Glomerular visceral epithelial cell (primary cell): Measurements from ENCODE around the gene TAGLN.

Experiments
- DNase-seq: peaks from one replicate; pipeline ENCODE4 v3.0.0-alpha.2; 2016; ENCODE audit errors: extremely low spot score

Gene TAGLN

DNA sequence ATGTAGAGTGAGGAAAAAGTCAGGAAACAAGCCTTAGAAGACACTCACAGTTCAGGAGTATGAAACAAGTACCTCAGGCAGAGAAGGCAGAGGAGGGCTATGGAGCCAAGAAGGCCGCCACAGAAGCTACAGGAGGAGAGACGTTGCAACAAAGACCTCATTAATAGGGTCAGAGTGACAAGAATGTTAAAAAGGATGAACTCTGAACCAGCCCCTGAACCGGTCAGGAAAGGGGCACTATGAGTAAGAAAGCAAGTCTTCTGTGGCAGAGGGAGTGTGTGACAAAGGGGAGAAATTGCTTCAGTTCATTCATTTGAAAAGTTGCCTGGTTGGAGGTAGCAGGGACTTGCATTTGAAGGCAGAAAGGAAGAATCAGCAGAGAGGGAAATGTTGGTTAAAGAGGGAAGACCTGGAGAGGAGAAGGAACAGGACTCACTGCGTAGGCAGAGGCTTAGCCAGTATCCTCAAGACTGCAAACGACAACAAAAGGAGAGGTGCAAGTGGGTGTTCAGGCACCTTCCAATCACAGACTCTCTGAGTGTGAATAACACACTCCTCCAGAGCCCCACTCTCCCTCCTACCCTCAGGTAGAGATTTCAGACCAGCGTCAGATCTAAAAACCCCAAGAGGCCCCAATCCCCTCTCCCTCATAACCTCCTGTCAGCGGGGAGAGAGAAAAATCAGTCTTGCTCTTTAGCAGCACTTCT lies 15.4 kb downstream of the TAGLN start:
- no peak for DNase-seq

DNA sequence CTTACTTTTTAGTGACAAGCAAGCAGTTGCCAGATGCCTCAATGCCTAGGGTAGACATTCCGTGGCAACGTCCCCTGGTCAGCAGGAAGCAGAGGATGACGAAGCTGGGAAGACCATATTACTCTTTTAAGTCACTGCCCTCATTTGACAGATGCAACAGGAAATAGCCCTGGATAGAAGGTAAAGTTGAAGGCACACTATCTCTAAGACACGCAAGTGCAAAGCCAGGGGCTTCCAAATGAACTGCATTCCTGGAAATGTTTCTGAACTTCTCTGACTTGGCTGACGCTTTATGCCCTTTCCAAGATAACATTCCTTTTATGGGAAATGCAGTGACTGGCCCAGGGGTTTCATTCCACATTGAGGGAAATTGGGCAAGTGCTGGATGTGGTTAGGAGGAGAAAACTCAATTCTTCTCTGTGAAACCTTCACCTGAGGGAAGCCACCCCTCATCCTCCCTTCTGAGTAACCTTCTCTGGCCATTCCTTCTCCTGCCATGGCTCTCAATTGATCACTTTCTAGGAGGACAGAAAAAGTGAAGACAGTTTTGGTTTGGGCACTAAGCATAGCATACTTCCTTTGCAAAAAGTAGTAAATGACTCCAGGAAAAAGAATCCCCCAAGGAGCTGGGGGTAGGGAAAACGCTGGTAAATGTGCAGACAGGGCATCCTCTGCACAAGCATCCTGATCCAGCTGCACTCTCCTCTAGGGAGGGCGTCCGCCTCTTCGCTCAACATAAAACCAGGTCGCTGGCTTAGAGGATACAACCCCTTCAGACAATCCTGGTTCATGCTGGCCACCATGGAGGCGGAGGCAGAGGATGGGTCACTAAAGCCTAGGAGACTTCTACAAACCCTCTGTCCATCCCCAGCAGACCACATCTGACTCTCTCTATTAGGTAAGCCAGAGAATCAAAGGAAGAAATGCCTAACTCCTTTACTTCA lies 18.2 kb downstream of the TAGLN start:
- DNase-seq = no peak

DNA sequence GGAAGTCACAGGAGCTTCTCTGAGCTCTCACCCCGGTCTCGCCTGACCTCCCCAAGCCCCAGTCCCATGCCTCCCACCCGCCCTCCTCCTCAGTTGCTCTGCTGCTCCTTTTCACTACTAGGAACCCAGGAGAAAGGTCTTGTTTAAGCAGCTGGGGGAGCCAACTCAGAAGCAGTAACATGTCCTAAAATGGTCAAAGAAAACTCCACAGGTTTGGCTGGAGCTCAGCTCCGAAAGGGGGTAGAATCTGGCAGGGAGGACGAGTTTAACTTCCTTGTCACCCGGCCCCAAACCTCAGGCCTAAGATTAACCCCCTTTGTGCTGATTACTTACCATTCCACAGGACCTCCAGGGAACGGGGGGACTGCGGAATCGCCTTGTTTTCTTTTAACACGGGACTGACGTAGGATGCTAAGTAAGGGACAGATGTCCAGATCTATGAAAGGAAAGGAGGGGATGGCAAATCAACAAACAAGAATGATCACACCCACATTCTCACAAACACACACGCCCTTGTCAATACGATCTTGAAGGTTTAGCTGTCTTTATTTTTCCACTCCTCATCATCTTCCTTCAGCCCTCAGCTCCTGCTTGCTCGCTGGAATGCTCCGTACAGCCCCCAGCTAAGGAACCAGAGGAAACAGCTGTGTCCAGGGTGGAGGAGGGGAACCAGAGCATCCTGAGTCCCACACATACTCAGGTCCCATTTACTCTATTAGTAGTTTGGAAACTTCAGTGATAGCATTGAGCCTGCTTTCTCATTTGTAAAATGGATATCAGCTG lies 19.2 kb downstream of the TAGLN start:
- DNase-seq = no peak

DNA sequence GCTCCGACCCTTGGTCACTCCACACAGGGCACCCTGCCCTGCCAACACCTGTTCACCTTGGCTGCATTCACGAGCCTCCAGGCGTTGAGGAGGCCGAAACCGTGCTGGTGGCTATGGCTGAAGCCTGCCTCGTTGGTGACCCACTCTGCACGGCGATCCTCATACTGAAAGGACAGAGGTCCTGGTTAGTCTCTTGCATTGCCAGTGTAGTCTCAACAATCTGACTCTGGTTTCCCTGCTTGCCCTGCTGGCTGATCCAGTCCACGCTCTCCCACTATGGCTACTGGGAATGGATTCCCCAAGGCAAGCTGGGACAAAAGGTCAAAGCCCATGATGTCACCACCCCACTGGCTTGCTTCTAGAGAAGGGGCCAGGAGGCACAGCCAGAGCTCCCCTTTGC lies 19.8 kb downstream of the TAGLN start:
- DNase-seq = no peak

DNA sequence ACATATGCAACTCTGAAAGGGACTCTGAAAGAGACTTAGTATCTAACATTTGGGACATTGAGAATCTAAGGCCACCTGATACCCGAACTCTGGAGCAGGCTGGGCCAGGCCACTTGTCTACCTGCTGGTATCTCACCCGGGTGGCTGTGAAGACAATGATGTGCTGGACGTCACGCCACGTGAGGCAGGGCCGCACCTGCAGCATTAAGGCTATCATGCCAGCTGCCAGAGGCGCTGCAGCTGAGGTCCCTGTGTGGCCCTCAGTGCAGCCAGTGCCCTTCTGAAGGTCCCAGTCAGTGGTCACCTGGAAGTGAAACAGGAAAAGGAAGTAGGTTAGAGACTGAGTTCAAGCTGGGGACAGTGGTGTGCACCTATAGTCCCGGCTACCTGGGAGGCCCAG lies 20.3 kb downstream of the TAGLN start:
- no peak for DNase-seq

DNA sequence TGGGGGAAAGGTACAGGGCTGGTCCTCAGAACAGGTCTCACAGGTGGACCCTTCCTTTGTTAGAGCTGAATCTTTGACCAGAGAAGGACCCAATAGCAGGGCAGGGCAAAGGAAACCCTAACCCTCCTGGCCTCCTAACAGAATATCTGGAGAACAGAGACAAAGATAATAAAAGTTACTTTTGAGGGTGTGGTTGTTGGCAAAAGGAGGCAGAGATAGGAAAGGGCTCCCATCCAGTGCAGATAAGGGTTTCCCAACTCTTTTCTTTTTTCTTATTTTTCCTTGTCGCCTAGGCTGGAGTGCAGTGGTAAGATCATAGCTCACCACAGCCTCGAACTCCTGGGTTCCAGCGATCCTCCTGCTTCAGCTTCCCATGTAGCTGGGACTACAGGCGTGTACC lies 20.8 kb downstream of the TAGLN start:
- no peak for DNase-seq

DNA sequence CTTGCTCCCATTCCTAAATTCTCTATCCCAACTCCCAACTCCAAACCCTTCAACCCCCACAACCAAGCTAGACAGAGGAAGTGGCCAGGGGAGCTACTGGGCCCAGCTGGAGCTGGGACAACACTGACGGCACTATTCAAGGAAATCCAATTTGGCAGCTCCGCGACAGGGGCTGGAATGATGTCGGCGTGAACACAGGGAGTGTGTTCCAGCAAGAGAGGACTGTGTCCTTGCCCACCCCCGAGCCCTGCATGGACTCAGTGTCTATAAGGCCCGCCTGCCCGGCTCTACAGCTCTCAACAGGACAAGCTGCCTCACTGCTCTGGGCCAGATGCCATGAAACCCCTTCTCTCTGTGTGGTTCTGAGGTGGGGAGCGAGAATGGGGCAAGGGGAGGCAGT lies 21.4 kb downstream of the TAGLN start:
- DNase-seq = no peak

DNA sequence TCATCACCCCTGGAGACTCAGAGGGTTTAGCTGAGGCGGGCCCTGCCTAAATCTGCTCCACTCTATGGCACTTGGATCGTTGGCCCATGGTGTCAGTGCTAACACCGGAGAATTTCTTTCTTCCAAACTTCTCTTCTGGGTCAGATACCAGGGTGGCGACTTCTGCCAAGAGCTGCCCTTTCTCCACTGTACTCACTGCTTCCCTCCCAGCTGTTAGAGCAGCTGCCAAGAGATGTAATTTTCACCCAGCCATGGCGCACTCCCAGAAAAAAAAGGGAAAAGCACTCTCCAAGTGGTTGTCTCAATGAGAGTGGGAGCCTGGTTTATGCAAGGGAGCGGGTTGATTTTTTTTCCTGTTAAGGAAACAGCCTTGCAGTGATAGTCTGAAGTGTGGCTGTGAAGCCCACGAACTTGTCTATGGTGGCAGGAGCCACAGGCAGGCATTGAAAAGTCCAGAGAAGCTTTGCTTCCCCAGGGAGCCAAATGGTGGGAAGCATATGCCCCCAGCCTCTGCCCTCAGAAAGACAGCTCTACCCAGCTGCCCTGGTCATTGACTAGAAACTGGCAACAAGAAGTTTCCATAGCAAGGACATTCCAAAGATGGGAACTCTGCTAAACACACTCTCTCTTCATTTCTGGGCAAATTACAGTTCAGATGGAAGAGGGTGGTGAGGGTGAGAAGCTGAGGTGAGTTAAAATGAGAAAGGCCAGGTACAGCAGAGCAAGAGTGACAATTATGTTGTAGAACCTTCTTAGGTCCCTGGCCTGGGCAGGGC lies 22.0 kb downstream of the TAGLN start:
- no peak for DNase-seq

DNA sequence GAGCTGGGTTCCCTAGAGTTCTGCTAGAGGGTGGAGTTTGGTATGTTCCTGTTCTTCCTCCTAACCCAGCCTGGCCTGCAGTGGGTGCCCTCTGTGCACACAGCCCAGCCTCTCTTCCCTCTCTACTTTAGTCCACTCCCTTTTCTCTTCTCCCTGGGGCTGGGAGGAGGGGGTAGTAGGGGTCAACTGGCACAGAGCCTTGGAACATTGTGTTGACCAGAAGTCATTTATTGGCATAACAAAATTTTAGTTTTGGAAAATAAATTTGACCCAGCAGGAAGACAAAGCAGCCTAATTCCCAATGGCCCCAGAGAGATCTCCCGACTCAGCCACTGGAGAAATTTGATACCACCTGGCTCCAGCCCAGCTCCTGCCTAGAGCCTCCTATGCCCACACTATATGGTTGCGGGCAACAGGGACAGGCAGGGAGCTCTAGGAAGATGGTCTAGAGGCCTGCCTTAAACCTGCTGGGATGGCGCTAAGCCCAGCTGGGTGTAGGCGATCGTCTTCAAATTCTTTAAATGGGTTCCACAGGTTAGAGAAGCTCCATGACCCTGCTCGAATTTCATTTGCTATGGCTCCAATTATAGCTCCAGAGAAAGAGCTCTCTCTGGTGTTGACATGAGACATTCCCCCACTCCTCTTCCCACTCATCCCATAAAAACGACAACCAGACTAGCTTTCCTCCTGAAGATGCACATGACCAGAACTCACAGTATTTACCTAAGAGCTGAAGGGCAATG lies 22.8 kb downstream of the TAGLN start:
- no peak for DNase-seq

DNA sequence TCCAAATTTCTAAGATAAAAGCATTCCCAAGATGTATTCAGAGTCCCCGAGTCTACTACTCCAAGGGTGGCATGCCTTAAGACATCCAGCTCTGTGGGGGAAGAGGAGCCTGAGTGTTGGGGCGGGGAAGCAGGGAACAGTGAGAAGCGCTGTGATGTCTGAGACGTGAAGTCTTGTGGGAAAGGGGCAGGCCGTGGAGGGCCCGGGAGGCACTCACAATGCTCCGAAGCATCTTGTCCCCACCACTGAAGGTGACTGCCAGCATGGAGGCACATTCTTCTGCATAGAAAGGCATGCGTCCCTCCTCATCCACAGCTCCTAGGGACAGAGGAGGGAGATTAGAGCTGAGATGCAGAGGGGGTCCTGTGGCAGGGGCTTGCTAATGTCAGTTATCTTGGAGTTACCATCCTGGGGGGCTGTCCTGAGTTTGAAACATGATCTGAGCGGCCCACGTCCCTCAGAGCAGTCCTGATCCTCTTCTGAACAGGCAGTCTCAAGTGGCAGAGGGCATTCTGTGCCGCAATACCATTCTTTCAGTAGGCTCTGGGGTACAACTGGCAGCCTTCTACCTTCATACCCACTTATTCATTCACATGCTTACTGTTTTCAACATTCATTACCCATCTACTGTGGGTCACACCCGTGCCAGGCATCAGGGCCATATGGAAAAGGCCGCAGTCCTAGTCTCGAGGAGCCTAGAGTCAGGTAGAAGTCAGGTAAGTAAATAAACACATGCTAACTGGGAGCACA lies 24.0 kb downstream of the TAGLN start:
- no peak for DNase-seq

DNA sequence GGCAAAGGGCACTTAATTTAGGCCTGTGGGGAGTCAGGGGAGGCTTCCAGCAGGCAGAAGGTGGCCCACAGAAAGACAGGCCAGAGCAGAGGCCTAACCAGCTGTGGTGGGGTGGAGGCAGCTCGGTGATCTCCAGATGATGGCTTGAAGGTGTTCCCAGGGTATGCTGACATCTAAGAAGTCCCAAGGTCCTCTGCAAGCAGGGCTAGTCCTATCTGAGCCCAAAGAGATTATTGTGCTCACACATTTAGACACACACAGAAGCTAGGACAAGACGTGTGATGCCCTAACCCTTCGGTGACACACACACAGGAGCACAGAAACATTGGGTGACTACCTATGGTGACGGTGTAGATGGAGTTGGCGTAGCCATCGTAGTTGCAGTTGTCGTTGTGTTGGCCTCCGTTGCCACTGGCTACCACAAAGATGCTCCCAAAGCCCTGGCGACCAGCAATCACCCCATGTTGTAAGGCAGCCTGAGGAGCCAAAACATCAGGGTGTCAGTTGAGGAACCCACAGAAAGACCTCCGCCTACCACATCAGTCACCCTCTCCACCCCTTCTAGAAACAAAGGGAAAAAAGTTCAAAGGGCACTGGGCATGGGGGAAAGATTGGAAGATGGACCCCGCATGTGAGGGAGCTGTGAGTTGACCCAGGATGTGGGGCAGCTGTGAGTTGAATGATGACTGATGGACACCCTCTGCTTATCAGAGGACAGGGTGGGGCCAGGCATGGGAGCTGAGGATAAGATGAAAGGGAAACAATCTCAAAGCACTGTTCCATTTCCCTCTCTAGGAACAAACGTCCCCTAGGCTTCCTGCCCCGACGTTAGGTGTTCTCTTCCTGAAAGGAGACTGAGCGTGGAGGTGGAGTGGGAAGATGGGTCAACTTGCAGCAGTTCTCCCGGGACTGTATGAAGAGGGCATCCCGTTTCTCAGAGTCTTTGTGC lies 24.8 kb downstream of the TAGLN start:
- no peak for DNase-seq

DNA sequence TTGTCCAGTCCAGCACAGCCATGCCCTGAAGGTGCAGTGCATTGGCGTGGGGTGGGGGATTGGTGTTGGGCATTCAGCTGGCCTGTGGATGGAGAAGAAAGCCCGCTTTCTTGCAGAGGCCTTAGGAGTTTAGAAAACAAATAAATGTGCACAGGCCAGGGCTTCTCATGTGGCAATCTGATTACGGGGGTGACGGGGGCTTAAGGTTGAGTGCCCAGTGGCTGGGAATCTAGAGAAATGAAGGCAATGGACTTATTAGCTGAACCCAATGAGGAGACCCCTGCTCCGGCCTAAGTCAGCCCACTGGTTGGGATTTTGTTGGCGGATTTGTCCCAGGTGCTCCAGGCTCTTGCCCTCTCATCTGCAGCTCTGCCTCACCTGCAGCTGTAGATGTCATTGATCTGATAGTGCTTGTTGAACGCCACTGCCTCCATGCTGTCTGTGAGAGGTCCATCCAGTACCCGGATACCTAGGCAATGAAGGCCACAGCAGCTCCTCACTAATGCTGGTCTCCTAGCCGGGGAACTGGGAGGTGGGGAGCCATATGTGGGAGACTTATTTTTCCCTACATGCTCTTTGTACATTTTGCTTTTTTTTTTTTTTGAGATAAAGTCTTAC lies 26.5 kb downstream of the TAGLN start:
- DNase-seq = no peak

DNA sequence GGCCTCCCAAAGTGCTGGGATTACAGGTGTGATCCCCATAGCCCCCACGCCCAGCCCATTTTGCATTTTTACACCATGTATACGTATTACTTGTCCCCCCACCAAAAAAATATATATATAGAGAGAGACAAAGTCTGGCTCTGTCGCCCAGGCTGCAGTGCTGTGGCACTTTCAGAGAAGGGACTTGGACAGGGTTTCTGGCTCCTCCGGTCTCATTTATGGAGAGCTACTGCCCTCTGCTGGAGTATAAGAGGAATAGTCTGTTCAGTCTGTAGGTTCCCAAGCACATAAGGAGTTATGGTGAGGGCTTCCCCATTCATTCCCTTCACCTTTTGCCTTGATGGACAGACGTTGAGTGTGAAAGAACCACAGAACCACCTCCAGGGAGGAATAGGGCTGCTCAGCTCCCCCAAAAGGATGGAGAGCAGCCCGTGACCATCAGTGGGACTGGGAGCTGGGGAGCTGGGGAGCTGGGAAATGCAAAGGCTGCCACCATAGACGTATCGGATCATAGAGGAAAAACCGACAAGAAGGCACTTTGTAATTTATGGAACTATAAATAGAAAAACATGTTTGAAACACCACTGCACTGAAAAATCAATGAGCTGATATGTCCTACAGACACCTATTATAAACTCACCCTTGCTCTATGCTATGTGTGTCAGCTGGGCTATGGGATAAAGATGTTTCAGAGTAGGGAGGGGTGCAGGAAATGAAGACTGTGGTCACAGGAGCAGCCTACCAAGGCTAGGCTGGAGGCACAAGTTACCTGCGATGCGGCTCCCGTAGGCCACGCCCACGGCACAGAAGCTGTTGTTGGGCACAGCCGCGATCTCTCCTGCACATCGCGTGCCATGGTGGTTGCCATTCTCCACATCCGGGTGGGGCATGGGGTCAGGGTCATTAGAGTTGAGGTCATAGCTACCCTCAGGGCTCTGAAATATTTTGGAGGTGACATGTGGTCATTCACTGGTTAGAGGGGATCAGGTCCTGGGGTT lies 27.5 kb downstream of the TAGLN start:
- DNase-seq = peak; percentile 76

DNA sequence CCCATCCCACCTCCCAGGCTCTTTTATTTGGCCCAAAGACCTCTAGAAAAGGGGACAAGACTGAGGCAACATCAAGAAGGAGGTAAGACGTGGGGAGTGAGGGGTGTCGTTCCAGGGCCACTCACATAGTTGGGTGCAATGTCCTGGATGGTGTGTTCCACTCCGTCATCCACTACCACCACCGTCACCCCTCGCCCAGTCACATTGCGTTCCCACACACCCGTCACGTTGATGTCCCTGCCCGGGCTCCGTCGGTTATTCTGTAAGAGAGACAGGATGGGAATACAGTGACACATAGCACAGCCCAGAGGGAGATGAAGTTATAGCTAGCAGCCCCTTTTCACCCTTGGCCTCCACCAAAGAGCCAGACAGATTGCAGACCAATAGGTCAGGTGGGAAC lies 28.9 kb downstream of the TAGLN start:
- DNase-seq = no peak

DNA sequence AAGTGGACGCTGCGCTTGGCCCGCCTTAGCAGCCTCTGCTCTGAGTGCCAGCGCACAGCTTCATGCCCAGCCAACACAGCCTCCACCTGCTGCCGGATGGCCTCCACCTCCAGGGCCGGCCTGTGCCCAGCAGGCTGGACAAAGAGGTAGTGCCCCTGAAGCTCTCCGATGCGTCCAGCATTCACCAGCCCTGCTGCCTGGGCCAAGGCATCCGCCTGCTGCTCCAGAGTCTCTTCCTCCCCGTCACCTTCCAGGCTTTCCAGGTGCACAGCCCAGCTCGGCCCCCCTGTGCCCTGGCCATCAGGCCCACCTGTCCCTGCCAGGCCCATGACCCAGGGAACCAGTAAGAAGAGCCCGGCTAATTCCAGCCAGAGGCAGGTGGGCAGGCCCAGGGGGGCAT lies 30.2 kb downstream of the TAGLN start:
- no peak for DNase-seq

DNA sequence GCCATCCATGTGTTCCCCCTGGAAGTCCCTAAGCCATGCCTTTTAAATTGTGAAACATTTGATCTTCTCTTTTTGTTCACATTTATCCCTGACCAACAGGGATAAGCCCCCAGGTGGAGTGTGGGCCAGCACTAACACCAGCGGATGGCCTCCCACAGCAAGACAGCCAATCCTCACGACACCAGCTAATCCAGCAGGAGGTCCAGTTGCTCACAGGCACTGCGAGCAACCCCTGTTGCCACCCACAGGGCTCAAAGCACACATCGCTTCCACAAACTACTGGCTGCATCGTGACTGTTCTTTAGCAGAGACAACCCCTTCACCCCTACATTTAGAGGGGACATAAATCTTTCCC lies 30.7 kb downstream of the TAGLN start:
- no peak for DNase-seq

DNA sequence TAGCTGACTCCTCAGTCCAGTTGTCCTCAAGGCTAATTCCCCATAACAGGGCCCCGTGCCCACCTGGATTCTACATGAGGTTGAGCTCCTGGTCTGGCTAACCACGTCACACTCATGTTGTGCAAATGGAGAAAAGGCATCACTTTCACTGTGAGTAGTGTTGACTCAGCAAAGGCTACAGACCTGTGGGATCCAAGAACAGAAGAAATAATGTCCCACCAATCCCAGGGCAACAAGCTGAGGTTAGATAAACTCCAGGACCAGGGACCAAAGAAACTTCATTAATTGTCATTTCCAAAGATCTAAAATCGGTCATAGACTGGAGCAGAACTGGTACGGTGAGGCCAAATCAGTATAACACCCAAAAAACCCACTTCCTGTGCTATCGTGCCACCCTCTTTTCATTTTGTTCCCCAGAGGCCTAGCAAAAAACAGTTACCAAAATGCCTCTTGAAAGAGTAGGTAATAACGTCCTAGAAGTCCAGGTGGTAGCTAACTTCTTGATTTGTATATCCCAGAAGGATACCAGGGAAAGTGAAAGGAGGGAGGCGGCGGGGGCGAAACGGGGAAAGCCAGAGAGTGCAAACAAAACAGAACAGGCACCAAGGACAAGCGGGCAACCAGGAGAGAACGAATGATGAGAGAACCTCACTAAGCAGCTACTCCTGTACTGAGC lies 31.3 kb downstream of the TAGLN start:
- DNase-seq = no peak
